Body of pancreas (tissue), 4 donors: Measurements from ENCODE around the gene ARL5C. TPM values are rescaled to one million over a fixed set of nuclear protein-coding genes. Genes with fewer than 3 reads are reported as not detected.
A peak's percentile ranks its signal among the peaks of the same experiment; 100 is the strongest.

Experiments used
- ATAC-seq: fragments of 150-250 bp; one replicate; pipeline ENCODE4 v1.9.1; 2016
- DNase-seq, 4 donors: peaks; one replicate each; pipeline ENCODE4 v3.0.0-alpha.2; 2019
- H3K27ac ChIP-seq, 4 donors: fragments of 200-600 bp; sonication (generic); 1 replicate in 3 of 4; 2 replicates in 1 of 4; pipeline versions ENCODE4 v1.5.1 to v1.6.1; 2016 to 2019; ENCODE audit warnings: mild to moderate bottlenecking in 1 of 4, mixed read lengths in 1 of 4, moderate library complexity in 1 of 4
- H3K27me3 ChIP-seq, 2 donors: fragments of 200-600 bp; sonication (generic); one replicate each; pipeline ENCODE4 v1.6.0; 2016; ENCODE audit warnings: mild to moderate bottlenecking in 1 of 2
- H3K36me3 ChIP-seq, 2 donors: fragments of 200-600 bp; sonication (generic); replicated peaks in 1 of 2; 2 replicates each; pipeline ENCODE4 v1.5.1; 2016; ENCODE audit warnings: low read depth in 2 of 2; ENCODE audit not compliant: insufficient read depth in 1 of 2
- H3K4me1 ChIP-seq: fragments of 200-600 bp; sonication (generic); one replicate; pipeline ENCODE4 v1.6.0; 2016
- H3K4me3 ChIP-seq, 2 donors: fragments of 200-600 bp; sonication (generic); 1 replicate in 1 of 2; 2 replicates in 1 of 2; pipeline ENCODE4 v1.5.1; 2016 to 2019
- H3K9me3 ChIP-seq, 3 donors: fragments of 200-600 bp; sonication (generic); 1 replicate in 2 of 3; 2 replicates in 1 of 3; pipeline ENCODE4 v1.5.1; 2016
- CTCF ChIP-seq, 7 experiments: fragments of 450-650 bp in 4 of 7; fragments of 200-600 bp in 3 of 7; sonication (generic) in 3 of 7; IDR thresholded peaks; one replicate each; pipeline ENCODE4 v1.5.1; 2016 to 2019; ENCODE audit warnings: antibody characterized with exemption in 7 of 7
- POLR2A ChIP-seq, 3 donors: fragments of 450-650 bp; IDR thresholded peaks; one replicate each; pipeline ENCODE4 v1.6.1; 2016; ENCODE audit warnings: antibody characterized with exemption in 3 of 3, mild to moderate bottlenecking in 2 of 3
- WGBS, 2 donors: methylation state at CpG; one replicate each; pipeline ENCODE4 v1.1.5; 2017; 5-methylcytosine and 5-hydroxymethylcytosine counted together
- intact Hi-C: fragments of 100-400 bp; cut with DNase I; formaldehyde crosslinking; loops from one replicate; pipeline ENCODE4 v1.15.1; 2023
- total RNA-seq, 2 donors: library from RNA; depleted of rRNA; stranded (reverse); fragments of >200 nt; gene quantifications; one replicate each; pipeline ENCODE4 v1.1.0, GENCODE V29; 2016

ARL5C gene
- total RNA-seq, 2 donors from 2014 or later, result 0.26 TPM; not detected in 1

GRCh38 chr17:39210093-39210434 lies 44.1 kb upstream of the ARL5C start:
- H3K4me3 ChIP-seq, result no peak overlapping the region
- no peaks in the 10 kb centered on the region for H3K9me3 ChIP-seq
- H3K27me3 ChIP-seq, result peaks cover 0 to 7% of the 10 kb centered on the region in 2 donors
- peaks cover 12% of the 10 kb centered on the region for H3K4me1 ChIP-seq
- TF ChIP-seq POLR2A (IDR thresholded peaks at IDR 0.05) (no peak), CTCF (IDR thresholded peaks at IDR 0.05) (no peak)
- H3K36me3 ChIP-seq, result peaks cover 0 to 2% of the 10 kb centered on the region in 2 donors
- DNase-seq (no peak), ATAC-seq (no peak)
- H3K27ac ChIP-seq, result no peak overlapping the region
- 21 to 43% methylated on average over 7 to 19 of the region's 22 CpGs for WGBS, 2 donors
- intact Hi-C loops, result no loop called here

DNA sequence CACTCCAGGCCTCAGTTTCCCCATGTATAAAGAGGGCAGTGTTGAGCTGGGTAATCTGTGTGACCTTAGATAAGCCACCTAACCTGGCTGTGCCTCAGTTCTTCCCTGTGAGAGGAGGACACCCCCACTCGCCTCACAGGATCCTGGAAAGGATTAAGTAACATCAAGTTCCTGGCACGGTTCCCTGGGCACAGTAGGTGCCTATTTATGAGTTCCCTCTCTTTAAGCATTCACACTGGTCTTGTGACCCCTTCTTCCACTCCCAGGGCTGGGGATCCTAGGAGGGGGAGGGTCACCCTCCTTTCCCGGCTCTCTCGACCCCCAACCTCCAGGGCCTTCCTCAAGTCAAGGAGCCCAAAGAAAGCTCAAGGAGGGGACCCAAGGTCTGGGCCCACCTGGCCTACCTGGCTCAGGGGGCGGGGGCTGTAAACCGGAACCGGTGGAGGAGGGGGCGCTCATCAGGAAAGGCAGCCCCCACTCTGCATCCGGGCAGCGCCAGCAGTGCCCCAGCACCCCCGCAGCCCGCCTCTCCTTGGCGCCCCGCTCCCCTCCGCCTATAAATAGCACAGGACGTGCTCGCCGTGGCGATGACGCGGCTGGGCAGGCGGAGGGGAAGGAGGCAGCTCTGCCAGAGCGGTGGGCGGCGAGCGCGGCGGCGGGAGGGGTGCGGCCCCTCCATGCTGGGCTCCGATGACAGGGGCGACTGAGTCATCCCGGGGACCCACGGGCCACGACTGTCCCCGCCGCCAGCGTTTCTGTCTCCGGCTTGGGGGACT lies 43.5 kb upstream of the ARL5C start:
- 7 to 29% methylated on average over 4 to 33 of the region's 39 CpGs for WGBS, 2 donors
- intact Hi-C loops, result no loop called here
- TF ChIP-seq POLR2A (IDR thresholded peaks at IDR 0.05) (no peak), CTCF (IDR thresholded peaks at IDR 0.05) (no peak)
- ATAC-seq, result peak; percentile 16
- peak; percentile 28 to 56 (median 42) for DNase-seq
- no peak overlapping the region for H3K4me3 ChIP-seq
- peaks cover 0 to 8% of the 10 kb centered on the region in 2 donors for H3K36me3 ChIP-seq
- H3K27ac ChIP-seq, result no peak overlapping the region
- peaks cover 0 to 7% of the 10 kb centered on the region in 2 donors for H3K27me3 ChIP-seq
- H3K9me3 ChIP-seq, result no peaks in the 10 kb centered on the region
- peaks cover 12% of the 10 kb centered on the region for H3K4me1 ChIP-seq

GRCh38 chr17:39208893-39209292 lies 42.9 kb upstream of the ARL5C start:
- intact Hi-C loops, result no loop called here
- DNase-seq (peak in 1 of 4 donors; percentile 34), ATAC-seq (no peak)
- Histone ChIP-seq H3K27me3 (peaks cover 0 to 7% of the 10 kb centered on the region in 2 donors), H3K4me3 (no peak overlapping the region), H3K9me3 (no peaks in the 10 kb centered on the region), H3K27ac (no peak overlapping the region), H3K4me1 (peaks cover 12% of the 10 kb centered on the region), H3K36me3 (peaks cover 5 to 14% of the 10 kb centered on the region in 2 donors)
- TF ChIP-seq POLR2A (IDR thresholded peaks at IDR 0.05), result no peak
- TF ChIP-seq CTCF (IDR thresholded peaks at IDR 0.05), result no peak
- 58 to 67% methylated on average over 4 to 8 of the region's 8 CpGs for WGBS, 2 donors

DNA sequence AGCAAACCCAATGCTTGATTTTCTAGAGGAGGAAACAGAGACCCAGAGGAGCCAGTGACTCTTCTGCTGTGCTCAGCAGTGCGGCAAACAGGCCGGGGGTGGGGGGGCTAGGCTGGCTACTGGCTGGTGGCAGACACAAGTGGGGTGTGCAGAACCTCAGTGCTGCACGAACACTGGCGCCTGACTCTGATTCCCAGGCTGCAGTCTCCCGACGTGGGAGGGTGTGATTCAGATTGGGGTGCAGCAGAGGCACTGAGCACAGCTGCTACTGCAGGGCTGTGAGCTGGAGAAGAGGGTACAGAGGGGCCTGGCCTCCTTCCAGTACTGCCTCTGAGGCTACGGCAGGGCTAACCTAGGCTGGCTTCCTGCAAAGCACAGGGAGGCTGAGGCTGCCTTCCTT lies 42.2 kb upstream of the ARL5C start:
- Histone ChIP-seq H3K27ac (no peak overlapping the region), H3K36me3 (peaks cover 13 to 20% of the 10 kb centered on the region in 2 donors), H3K4me1 (peaks cover 12% of the 10 kb centered on the region), H3K4me3 (no peak overlapping the region), H3K9me3 (no peaks in the 10 kb centered on the region), H3K27me3 (peaks cover 0 to 7% of the 10 kb centered on the region in 2 donors)
- WGBS, 2 donors, result 60 to 100% methylated on average over 1 to 7 of the region's 7 CpGs
- DNase-seq (no peak), ATAC-seq (no peak)
- TF ChIP-seq POLR2A (IDR thresholded peaks at IDR 0.05) (no peak), CTCF (IDR thresholded peaks at IDR 0.05) (no peak)
- intact Hi-C loops, result no loop called here

- H3K4me1 ChIP-seq, result peaks cover 27% of the 10 kb centered on the region
- H3K27me3 ChIP-seq, result peaks cover 0 to 7% of the 10 kb centered on the region in 2 donors
- no peak overlapping the region for H3K4me3 ChIP-seq
- no peak for ATAC-seq
- no peak for DNase-seq
- intact Hi-C loops, result no loop called here
- TF ChIP-seq CTCF (IDR thresholded peaks at IDR 0.05), result no peak
- TF ChIP-seq POLR2A (IDR thresholded peaks at IDR 0.05), result peak in 1 of 3 donors; percentile 14
- WGBS, 2 donors, result 76 to 100% methylated on average over 1 to 3 of the region's 3 CpGs
- H3K36me3 ChIP-seq, result peaks cover 18 to 32% of the 10 kb centered on the region in 2 donors
- H3K9me3 ChIP-seq, result no peaks in the 10 kb centered on the region
- no peak overlapping the region for H3K27ac ChIP-seq
Measured at GRCh38 chr17:39205112-39205526, 39.2 kb upstream of the ARL5C start.
